Stimulated activated naive CD4-positive, alpha-beta T cell (primary cell): ENCODE results near the gene KMT2B.

Experiments
- DNase-seq, 6 experiments: peaks; one replicate each; lab custom pipeline; 2025; lab: John Stamatoyannopoulos, UW

The KMT2B gene

DNA sequence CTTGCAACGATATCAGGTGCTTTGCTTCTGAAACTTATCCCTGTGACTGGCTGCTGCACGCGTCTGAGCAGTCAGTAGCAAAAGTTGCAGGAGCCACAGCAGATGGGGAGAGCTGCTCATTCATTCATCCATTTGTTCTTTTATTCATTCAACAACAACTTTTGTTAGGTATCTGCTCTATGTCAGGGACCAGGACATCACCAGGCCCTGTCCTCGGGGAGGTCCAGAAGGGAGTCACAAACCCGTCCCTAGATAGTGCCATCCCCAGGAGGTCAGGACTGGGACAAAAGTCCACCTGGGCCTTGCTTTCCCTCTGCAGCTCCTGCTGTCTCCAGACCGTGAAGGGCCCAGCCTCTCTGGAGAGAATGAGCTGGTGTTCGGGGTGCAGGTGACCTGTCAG, 60.2 kb downstream of the KMT2B start:
- DNase-seq, result no peak

DNA sequence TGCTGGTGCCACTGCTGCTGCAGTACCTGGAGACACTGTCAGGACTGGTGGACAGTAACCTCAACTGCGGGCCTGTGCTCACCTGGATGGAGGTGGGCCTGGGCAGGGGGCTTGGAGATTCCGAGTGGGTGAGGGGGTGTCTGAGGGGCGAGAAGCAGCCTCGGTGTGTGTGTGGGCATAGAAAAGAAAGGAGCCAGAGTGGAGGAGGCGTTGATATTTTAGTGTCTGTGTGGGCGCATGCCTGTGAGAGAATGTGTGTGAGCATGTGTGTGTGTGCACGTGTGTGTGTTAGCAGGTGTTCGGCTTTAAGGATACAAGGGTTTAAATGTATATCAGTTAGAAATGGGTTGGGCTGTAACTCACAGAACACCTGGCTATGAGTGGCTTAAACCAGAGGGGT, 61.2 kb downstream of the KMT2B start:
- DNase-seq, result no peak

DNA sequence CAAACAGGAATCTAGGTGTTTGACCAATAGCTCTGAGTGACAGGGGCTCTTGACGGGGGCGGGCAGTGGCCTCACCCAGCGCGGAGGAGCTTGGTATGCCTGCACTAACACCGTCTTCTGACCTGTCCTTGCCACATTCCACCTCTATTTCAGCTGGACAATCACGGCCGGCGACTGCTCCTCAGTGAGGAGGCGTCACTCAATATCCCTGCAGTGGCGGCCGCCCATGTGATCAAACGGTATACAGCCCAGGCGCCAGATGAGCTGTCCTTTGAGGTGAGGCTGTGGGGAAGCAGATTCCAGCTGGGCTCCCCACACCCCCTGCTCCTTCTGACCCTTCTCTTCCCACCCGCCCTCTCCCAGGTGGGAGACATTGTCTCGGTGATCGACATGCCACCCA, 62.3 kb downstream of the KMT2B start:
- no peak for DNase-seq

DNA sequence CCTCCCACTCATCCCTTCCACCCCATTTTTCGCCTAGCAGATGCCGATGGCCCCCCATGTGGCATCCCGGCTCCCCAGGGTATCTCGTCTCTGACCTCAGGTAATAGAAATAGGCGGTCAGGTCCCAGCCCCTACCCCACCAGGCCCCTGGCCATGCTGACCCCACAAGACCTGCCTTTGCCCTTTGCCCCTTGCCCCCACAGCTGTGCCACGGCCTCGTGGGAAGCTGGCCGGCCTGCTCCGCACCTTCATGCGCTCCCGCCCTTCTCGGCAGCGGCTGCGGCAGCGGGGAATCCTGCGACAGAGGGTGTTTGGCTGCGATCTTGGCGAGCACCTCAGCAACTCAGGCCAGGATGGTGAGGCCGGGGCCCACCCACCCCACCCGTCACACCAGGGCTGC, 62.9 kb downstream of the KMT2B start:
- DNase-seq, result no peak

DNA sequence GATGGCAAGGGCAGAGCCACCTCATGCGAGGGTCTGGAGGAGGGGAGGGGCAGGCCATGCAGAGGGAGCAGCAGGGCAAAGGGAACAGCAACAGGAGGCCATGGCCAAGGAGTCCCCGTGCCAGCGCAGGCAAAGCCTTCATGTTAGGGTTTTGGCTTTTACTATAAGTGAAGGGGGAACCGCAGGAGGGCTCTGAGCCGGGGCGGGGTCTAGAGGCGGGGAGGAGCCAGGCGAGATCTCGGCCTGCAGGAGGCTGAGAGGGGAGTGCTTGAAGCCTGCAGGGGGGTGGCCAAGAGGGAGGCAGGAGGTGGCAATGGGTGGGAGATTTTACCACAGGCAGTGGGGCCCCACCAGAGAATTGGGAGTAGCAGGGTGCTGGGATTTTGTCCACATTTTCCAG, 63.8 kb downstream of the KMT2B start:
- no peak for DNase-seq

DNA sequence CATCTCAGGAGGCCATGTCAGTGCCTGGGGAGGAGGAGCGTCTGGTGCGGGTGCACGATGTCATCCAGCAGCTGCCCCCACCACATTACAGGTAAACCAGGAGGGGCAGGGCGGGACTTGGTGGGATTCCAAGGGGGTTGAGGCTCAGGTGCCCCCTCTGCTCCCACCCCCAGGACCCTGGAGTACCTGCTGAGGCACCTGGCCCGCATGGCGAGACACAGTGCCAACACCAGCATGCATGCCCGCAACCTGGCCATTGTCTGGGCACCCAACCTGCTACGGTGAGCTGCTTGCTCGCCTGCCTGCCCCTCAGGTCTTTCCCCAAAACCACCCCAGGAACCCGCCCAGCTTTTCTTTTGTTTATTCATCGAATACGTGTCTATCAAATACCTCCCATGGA, 64.8 kb downstream of the KMT2B start:
- DNase-seq, result no peak

DNA sequence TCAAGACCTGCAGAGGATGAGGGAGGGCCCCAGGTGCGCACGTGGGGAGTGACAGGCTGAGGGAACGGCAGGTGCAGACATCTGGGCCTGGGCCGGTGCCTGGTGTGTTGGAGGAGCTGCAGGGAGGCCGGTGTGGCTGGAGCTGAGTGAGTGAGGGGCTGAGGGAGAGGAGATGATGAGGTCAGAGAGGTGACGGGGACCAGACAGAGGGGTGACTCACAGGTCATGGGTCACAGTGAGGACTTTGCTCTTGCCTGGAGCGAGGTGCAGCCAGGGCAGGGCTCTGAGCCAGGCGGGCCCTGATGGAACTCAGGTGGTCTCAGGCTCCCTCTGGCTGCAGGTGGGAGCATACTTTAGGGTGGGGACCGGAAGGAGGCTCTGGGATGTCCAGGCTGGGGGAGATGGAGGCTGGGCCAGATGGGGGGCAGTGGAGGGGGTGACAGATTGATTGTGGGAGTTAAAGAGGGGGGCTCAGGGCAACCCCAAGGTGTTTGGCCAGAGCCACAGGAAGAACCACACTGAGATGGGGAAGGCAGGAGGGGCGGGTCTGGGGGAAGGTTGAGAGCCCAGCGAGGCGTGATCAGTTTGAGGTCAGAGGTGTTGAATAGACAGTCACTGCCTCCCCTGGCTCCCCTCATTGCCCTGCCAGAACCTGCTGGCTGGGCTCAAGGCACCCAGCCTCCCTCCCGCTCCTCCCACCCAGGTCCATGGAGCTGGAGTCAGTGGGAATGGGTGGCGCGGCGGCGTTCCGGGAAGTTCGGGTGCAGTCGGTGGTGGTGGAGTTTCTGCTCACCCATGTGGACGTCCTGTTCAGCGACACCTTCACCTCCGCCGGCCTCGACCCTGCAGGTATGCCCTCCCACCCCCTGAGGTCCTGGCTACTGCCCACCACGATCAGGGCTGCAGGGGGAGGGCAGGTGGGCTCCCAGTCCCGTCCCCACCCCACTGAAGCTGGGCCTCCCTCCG, 65.9 kb downstream of the KMT2B start:
- DNase-seq, result no peak

DNA sequence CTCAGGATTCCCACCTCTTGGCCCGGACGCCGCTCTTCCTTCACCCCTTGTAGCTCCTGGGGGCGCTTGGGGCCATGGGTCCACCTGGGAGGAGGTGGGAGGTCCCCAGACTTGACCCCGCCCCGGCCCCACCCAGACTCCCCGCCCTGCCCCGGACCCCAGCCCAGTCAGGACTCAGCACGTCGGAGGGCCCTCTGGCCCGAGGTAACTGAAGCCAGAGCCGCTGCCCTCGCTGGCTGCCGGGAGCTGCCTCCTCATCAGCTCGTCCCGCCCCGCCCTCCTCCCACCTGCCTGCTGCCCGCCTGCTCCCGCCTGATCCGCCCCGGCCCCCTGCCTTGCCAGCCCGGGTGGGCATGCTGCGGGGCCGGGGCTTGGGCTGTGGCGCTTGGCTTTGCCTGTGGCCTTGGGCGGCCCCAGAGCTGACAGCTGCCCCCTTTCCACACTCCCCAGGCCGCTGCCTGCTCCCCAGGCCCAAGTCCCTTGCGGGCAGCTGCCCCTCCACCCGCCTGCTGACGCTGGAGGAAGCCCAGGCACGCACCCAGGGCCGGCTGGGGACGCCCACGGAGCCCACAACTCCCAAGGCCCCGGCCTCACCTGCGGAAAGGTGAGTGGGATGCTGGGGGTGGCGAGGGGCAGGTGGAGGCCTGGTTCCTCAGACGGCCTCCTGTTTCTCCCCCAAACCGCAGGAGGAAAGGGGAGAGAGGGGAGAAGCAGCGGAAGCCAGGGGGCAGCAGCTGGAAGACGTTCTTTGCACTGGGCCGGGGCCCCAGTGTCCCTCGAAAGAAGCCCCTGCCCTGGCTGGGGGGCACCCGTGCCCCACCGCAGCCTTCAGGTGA, 66.9 kb downstream of the KMT2B start:
- DNase-seq, result no peak

DNA sequence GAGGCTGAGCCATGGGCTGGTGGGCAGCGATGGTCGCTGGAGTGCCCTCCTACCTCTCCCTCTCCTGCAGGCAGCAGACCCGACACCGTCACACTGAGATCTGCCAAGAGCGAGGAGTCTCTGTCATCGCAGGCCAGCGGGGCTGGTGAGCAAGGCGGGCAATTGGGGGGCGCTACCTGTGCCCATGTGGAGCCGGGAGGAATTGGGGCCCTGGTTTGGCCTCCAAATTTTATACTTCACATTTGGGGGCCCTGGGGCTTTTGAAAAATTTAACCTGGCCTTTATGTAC, 67.5 kb downstream of the KMT2B start:
- no peak for DNase-seq

DNA sequence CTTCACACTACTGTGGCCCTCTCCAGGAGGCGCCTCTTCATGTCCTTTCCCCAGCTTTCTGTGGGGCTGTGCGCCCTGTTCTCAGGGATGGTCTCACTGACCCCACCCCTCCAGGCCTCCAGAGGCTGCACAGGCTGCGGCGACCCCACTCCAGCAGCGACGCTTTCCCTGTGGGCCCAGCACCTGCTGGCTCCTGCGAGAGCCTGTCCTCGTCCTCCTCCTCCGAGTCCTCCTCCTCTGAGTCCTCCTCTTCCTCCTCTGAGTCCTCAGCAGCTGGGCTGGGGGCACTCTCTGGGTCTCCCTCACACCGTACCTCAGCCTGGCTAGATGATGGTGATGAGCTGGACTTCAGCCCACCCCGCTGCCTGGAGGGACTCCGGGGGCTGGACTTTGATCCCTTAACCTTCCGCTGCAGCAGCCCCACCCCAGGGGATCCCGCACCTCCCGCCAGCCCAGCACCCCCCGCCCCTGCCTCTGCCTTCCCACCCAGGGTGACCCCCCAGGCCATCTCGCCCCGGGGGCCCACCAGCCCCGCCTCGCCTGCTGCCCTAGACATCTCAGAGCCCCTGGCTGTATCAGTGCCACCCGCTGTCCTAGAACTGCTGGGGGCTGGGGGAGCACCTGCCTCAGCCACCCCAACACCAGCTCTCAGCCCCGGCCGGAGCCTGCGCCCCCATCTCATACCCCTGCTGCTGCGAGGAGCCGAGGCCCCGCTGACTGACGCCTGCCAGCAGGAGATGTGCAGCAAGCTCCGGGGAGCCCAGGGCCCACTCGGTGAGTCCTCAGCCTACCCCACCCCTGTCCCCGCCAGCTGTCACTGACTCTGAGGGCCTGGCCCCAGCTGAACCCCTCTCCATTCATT, 68.7 kb downstream of the KMT2B start:
- DNase-seq, result no peak

DNA sequence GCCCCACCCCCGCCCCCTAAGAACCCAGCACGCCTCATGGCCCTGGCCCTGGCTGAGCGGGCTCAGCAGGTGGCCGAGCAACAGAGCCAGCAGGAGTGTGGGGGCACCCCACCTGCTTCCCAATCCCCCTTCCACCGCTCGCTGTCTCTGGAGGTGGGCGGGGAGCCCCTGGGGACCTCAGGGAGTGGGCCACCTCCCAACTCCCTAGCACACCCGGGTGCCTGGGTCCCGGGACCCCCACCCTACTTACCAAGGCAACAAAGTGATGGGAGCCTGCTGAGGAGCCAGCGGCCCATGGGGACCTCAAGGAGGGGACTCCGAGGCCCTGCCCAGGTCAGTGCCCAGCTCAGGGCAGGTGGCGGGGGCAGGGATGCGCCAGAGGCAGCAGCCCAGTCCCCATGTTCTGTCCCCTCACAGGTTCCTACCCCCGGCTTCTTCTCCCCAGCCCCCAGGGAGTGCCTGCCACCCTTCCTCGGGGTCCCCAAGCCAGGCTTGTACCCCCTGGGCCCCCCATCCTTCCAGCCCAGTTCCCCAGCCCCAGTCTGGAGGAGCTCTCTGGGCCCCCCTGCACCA, 69.5 kb downstream of the KMT2B start:
- no peak for DNase-seq
